Hematopoietic multipotent progenitor cell treated with erythropoietin and hydrocortisone succinate and interleukin-3 and kit ligand, for 15 days (in vitro differentiated cells): ENCODE data around the gene LARGE1.

Source experiments
- DNase-seq: peaks from one replicate; pipeline ENCODE4 v3.0.0-alpha.2; 2015; ENCODE audit warnings: low spot score

The LARGE1 gene

DNA sequence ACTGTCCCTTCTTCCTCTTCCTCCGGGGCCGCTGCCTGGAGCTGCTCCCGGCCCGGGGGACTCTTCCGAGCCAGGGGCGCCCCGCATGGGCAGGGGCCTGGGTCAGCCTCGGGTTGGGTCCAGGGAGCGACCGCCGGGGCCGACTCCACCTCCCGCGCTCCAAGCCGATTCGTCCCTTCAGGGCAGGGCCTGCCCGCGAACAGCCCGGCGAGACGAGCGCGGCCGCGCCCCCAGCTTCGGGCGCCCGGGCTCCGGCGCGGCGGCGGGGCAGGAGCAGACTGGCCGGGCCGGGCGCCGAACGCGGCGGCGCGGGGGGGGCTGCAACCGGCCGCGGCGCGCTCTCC, at the start of gene LARGE1:
Gene LARGE1, minus strand, starts transcription at position 280 of the 344 bp plus-strand sequence.
- no peak for DNase-seq

DNA sequence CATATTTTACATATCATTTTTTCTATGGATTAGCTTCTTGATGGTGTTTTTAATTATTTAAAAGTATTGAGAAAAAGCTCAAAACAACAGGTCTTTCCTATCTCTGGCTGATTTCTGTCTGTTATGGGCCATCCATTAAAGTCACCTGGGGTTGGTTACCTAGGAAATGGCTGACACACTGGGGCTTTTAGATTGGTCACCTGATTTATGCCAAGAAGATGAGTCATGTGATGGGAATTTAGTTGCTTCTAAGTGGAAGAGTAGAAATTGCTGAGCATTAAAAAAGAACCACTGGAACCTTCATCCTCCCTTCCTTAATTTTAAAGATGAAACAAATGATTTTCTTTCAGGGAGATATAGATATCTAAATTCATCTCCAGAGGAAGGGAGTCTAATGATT, 48.8 kb upstream of the LARGE1 start:
- no peak for DNase-seq

DNA sequence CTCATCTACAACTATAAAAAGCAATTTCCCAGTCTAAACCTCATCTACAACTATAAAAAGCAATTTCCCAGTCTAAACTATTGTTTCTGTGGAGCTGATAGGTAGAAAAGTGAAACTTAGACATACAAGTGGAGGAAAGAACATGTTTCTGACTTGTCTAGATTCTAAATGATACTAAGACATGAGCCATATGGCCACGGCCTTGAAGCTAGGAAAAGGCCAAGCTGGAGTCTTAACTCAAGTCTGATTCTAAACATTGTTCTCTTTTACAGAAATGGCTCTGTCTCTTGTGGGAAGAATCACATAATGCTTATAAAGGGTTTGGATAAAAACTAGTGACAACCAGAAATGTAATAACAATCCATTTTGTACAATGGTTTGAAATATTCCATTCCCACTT, 43.8 kb upstream of the LARGE1 start:
- no peak for DNase-seq

DNA sequence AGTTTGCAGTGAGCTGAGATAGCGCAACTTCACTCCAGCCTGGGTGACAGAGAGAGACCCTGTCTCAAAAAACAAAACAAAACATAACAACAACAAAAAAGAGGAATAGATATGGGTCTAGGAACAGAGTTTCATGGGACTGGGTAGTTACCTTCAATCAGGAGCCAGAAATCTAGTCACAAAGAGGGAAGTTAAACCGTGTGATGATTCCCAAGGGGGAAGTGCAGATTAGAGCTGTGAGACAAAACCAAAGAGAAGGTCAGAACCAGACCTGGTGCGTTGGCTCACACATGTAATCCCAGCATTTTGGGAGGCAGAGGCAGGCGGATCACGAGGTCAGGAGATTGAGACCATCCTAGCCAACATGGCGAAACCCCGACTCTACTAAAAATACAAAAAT, 42.1 kb upstream of the LARGE1 start:
- no peak for DNase-seq

- DNase-seq = no peak
These were observed 38.5 kb upstream of the LARGE1 start for GRCh38 chr22:33958741-33959140.

DNA sequence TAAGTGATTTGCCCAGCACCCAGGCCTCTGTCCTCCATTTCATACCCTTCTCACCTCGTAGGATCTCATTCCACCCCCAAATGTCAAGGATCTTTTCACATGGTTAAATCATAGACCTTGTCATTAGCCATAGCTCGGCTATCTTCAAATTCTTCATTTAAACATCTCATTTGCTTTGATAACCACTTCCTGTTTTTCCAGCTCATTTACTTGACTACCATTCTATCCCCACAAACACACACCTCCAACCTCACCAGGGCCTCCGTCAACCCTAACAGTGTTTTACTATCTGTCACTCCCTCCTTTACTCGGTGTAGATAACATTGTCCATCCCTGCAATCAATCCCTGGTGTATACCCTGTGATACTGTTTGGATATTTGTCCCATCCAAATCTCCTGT, 36.8 kb upstream of the LARGE1 start:
- no peak for DNase-seq

DNA sequence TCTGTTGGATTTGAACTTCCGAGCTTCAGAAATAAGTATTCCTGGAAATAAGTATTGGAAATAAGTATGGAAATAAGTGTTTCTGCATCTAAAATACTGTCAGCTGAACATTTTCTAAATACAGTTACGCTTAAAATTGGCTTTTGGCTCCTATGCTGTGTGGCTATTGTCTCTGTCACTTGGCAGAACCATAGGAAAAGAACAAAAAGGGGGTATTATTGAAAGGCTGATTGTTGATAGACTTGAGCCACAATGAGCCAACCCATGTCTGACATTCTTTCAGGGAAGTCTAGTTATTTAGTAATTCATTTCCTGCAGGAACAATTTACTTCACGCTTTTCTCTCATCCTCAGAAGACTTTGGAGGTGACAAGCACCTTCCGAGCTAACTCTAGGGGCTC, 32.5 kb upstream of the LARGE1 start:
- DNase-seq = no peak

DNA sequence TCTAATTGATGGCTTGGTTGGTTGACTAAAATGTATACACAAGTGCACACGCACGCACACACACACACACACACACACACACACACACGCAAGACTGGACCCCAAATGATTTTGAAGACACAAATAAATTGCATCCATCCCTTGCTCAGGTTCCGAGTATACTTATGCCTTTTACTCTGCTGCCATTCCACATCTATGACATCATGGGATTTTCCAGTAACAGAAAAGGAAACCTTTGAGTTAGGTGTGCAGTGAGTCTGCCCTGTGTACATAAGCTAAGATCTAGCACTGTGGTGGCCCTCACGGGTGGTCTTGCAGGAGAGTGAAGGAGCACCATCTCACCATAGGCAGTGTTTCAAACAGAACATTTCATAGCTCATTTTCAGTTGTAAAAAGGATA, 20.5 kb upstream of the LARGE1 start:
- no peak for DNase-seq

GRCh38 chr22:33932997-33933396, 12.7 kb upstream of the LARGE1 start:
- no peak for DNase-seq

DNA sequence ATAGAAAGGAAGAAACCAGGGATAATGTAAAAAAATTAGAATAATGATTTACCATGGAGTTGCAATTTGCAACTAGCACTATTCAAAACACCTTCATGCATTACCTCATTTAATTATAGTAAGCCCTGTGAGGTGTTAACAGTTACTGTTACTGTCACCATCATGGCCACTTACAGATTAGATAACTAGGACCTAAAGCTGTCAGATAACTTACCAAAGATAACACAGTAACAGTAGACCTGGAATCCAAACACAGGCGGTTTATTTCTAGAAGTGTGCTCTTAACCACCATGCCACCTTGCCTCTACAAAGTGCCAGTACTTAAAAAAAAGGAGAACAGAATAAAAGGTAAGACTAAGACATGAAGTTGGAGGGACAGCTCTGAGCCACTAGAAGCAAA, 11.1 kb upstream of the LARGE1 start:
- DNase-seq = no peak

- DNase-seq = no peak
These were observed 7.5 kb upstream of the LARGE1 start for GRCh38 chr22:33927752-33928151.

DNA sequence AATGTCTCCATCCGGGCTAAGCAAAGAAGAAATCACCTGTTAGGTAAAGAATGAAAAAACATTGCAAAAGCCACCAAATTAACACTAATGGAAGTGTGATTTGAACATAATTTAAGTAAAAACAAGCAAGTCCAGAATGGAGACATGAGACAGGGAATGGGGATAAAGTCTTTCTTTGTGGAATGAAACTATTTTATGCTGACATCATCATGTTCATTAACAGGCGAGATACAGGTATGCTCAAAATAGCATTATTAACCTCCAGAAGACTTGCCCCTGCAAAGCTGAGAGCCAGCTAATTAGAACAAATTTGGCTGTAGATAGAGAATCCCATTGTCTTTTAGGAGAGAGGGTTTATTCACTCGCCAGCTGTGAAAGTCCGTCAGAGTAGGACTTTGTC, 4.9 kb upstream of the LARGE1 start:
- no peak for DNase-seq

DNA sequence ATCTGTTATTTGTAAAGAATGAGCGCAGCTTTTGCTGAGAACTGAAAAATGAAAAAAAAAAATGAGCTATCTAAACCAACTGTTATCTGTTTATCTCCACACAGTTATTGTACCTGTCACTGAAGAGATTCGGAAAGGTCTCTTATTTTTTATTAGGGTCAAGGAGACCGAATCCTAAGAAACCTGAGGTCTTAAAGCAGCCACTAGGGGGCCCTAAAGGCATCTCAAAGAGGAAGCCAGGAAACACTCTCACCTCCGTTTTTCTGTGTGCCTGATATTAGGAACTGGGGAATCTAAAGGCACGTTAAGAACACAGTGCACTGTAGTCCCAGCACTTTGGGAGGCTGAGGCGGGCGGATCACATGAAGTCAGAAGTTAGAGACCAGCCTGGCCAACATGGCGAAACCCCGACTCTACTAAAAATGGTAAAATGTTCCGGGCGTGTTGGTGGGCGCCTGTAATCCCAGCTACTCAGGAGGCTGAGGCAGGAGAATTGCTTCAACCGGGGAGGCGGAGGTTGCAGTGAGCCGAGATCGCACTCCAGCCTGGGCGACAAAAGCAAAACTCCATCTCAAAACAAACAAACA, 3.5 kb upstream of the LARGE1 start:
- peak; percentile 9 for DNase-seq

GRCh38 chr22:33923033-33923432, 2.8 kb upstream of the LARGE1 start:
- DNase-seq = no peak

DNA sequence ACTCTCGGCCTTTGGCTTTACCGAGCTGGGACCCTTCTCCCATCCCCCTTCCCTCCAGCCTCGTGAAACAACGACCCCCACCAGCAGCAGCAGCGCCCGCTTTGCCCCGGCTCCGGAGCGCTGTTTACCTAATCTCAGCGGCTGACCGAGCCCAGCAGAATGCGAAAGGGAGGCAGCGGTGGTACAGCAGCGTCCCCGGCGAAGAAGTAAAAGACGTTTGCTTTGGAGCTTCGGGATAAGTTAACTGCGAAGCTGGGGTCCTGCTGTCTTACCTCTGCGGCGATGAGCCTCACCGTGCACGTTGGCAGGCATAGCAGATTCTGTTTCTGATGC, 2.0 kb upstream of the LARGE1 start:
- DNase-seq = no peak

- no peak for DNase-seq
These were observed 1.5 kb upstream of the LARGE1 start for GRCh38 chr22:33921525-33922348.

GRCh38 chr22:33920927-33921524, 750 bp upstream of the LARGE1 start:
- DNase-seq = peak; percentile 30

- no peak for DNase-seq
These were observed 682 bp downstream of the LARGE1 start for GRCh38 chr22:33919391-33920196.

GRCh38 chr22:33918676-33919365, 1.5 kb downstream of the LARGE1 start:
- DNase-seq = no peak

DNA sequence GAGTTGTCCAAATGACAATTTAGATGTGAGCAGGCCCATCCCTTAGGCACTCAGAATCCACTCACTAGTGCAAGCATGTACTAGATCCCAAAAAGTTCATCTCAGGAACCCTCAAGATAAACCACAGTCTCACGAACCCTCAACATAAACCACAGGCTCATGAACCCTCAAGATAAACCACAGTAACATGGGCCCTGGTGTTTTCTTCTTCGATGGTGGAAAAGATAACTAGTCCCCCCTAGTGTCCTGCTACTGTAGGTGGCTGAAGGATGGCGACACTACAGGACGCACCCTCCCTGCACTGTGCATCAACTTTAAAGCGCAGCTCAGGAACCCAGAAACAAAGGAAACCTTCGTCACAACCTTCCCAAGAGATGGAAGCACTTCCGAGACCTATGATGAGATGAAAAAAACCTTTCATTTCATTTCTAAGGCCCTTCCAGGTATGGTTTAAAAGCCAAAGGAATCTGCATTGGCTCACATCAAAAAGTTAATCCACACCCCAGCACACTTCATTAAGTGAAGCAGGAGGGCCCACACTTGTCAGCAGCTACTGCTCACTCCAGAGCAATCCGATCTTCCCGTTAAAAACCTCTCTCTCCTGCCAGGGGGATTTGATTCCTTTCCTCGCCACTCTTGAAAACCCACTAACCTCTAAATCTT, 2.4 kb downstream of the LARGE1 start:
- no peak for DNase-seq

DNA sequence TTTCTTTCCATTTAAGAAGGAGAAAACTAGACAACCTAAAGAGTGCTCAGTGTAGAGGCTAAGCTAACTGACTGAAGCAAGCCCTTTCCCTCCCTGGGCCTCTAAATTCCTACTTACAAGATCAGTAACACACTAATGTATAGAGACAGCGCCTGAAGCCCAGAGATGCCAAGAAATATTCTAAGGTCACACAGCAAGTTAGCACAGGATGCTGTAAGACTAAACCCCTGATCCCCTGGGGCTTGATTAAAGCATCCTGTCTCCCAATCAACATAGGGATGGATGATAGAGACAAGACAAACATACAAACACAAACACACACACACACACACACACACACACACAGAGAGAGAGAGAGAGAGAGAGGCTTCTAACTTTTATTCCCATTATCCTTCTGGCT, 5.6 kb downstream of the LARGE1 start:
- no peak for DNase-seq

GRCh38 chr22:33914131-33914530, 6.1 kb downstream of the LARGE1 start:
- no peak for DNase-seq
